Measurements from ENCODE around the gene PYGO1. TPM values are rescaled to one million over a fixed set of nuclear protein-coding genes. Genes with fewer than 3 reads are reported as not detected.
"Not testable (repeated sequence)": the region's sequence is repeated elsewhere in the genome, so short reads cannot be mapped to it uniquely, and the experiment has no call there.

PYGO1 gene
- total and polyA plus RNA-seq, 12 donors: 1.6 to 12.4 (median 7.9) TPM

GRCh38 chr15:55515491-55515890 lies 72.7 kb downstream of the PYGO1 start:
- no peaks in the 10 kb centered on the region for H3K4me1 ChIP-seq (replicated peaks in 1 of 2)
- no peak for DNase-seq
- H3K27ac ChIP-seq: no peak overlapping the region
- H3K4me3 ChIP-seq: no peak overlapping the region
- no peaks in the 10 kb centered on the region for H3K9me3 ChIP-seq (replicated peaks in 1 of 3)
- H3K27me3 ChIP-seq: no peaks in the 10 kb centered on the region
- 76 to 90% (median 83%) methylated on average over 4 of the region's 4 CpGs for WGBS, 4 donors
- TF ChIP-seq CTCF (IDR thresholded peaks at IDR 0.05) (no peak), POLR2A (IDR thresholded peaks at IDR 0.05) (no peak)
- H3K36me3 ChIP-seq (replicated peaks in 1 of 2): no peaks in the 10 kb centered on the region
- intact Hi-C loops (cut with DNase I): no loop called here

- no peak overlapping the region for H3K4me3 ChIP-seq
- WGBS, 4 donors: 91 to 95% (median 94%) methylated on average over 12 of the region's 12 CpGs
- DNase-seq: no peak
- H3K27me3 ChIP-seq: no peaks in the 10 kb centered on the region
- TF ChIP-seq CTCF (IDR thresholded peaks at IDR 0.05) (no peak), POLR2A (IDR thresholded peaks at IDR 0.05) (no peak)
- no peak overlapping the region for H3K27ac ChIP-seq
- H3K4me1 ChIP-seq (replicated peaks in 1 of 2): no peaks in the 10 kb centered on the region
- no peaks in the 10 kb centered on the region for H3K36me3 ChIP-seq (replicated peaks in 1 of 2)
- intact Hi-C loops (cut with DNase I): no loop called here
- H3K9me3 ChIP-seq (replicated peaks in 1 of 3): no peaks in the 10 kb centered on the region
Observed at GRCh38 chr15:55514414-55514850, 73.7 kb downstream of the PYGO1 start.

DNA sequence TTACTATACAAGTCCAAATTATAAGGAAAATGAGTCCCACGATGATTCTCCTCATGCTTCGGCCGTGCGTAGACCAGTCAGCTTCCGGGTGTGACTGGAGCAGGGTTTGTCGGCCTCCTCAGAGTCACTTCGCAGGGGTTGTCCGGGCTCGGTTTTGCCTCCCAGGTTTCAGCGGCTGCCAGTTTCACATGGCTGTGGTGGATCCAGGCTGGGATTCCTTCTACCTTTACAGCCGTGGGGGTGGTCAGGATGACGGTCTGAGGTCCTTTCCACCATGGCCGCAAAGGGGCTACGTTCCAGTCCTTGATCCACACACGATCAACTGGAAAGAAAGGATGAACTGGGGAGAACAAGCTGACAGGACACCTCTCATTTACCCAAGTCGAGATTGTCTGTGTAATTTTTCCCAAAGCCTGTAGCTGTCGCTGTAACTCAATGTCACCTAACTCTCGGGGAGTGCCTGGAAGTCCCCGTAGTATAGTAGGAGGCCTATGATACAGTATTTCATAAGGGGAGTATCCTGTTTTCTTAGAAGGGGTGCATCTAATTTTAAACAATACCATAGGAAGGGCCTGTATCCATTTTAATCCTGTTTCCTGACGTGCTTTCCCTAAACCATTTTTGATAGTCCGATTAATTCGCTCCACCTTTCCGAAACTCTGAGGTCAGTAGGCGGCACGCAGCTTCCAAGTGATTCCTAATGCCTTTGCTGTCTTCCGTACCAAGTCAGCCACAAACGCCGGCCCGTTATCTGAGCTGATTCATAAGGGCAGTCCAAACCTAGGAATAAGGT lies 74.3 kb downstream of the PYGO1 start:
- intact Hi-C loops (cut with DNase I): not testable (repeated sequence)

DNA sequence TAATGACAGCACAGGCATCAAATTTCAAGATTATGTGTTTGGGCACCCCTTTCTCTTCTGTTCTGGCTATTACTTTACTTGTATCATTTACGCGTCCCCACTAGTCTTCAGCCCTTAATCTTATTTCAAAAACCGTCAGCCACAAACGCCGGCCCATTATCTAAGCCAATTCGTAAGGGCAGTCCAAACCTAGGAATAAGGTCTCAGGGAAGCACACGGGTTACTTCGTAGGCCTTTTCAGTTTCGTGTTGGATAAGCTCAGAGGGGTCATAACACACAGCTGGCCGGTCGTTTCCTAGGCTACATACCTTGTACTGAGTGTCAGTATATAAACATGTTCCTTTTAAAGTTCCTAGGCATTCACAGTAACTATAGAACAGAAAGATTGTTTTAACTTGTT lies 75.0 kb downstream of the PYGO1 start:
- intact Hi-C loops (cut with DNase I): no loop called here
- H3K36me3 ChIP-seq (replicated peaks in 1 of 2): no peaks in the 10 kb centered on the region
- no peak for DNase-seq
- H3K9me3 ChIP-seq (replicated peaks in 1 of 3): no peaks in the 10 kb centered on the region
- no peaks in the 10 kb centered on the region for H3K27me3 ChIP-seq
- H3K27ac ChIP-seq: no peak overlapping the region
- WGBS, 4 donors: 69 to 76% (median 74%) methylated on average over 11 of the region's 11 CpGs
- H3K4me3 ChIP-seq: no peak overlapping the region
- H3K4me1 ChIP-seq (replicated peaks in 1 of 2): no peaks in the 10 kb centered on the region
- TF ChIP-seq POLR2A (IDR thresholded peaks at IDR 0.05): no peak
- no peak for TF ChIP-seq CTCF (IDR thresholded peaks at IDR 0.05)

More for the DNA sequence above, 74.3 kb downstream of the PYGO1 start:
- H3K27ac ChIP-seq; H3K4me3 ChIP-seq; H3K27me3 ChIP-seq; DNase-seq; H3K9me3 ChIP-seq (replicated peaks in 1 of 3); H3K4me1 ChIP-seq (replicated peaks in 1 of 2); H3K36me3 ChIP-seq (replicated peaks in 1 of 2): not testable (repeated sequence)
- 69 to 79% (median 76%) methylated on average over 28 to 29 of the region's 29 CpGs for WGBS, 4 donors
- TF ChIP-seq CTCF (IDR thresholded peaks at IDR 0.05): peak in 4 of 6 experiments; percentile 16 to 23 (median 18)

All from adrenal gland (tissue), 12 donors.